Spleen (tissue), 11 donors: Measurements from ENCODE around the gene RNF44. TPM values are rescaled to one million over a fixed set of nuclear protein-coding genes. Genes with fewer than 3 reads are reported as not detected.
"Not testable (repeated sequence)": the region's sequence is repeated elsewhere in the genome, so short reads cannot be mapped to it uniquely, and the experiment has no call there.

ENCODE experiments used
- DNase-seq: peaks from one replicate; pipeline ENCODE4 v3.0.0-alpha.2; 2020
- H3K27ac ChIP-seq, 8 donors: fragments of 200-600 bp; sonication (generic) in 7 of 8; 1 replicate in 4 of 8; 2 replicates in 4 of 8; pipeline versions ENCODE4 v1.5.0 to v1.8.0; 2016 to 2021; ENCODE audit warnings: inconsistent platforms in 4 of 8, mild to moderate bottlenecking in 4 of 8, moderate library complexity in 1 of 8
- H3K27me3 ChIP-seq, 7 donors: fragments of 200-600 bp; sonication (generic) in 6 of 7; replicated peaks in 1 of 7; 1 replicate in 4 of 7; 2 replicates in 3 of 7; pipeline versions ENCODE4 v1.5.0 to v1.8.0; 2016 to 2021; ENCODE audit warnings: inconsistent platforms in 3 of 7, mild to moderate bottlenecking in 1 of 7
- H3K36me3 ChIP-seq, 6 donors: fragments of 200-600 bp; sonication (generic) in 5 of 6; 1 replicate in 4 of 6; 2 replicates in 2 of 6; pipeline versions ENCODE4 v1.5.0 to v1.8.0; 2016 to 2021; ENCODE audit warnings: inconsistent platforms in 2 of 6
- H3K4me1 ChIP-seq, 6 donors: fragments of 200-600 bp; sonication (generic) in 5 of 6; 1 replicate in 3 of 6; 2 replicates in 3 of 6; pipeline versions ENCODE4 v1.5.0 to v1.8.0; 2016 to 2021; ENCODE audit warnings: inconsistent platforms in 3 of 6
- H3K4me3 ChIP-seq, 8 donors: fragments of 200-600 bp; sonication (generic) in 7 of 8; 1 replicate in 4 of 8; 2 replicates in 4 of 8; pipeline versions ENCODE4 v1.5.0 to v1.8.0; 2016 to 2021; ENCODE audit warnings: inconsistent platforms in 4 of 8, mild to moderate bottlenecking in 4 of 8, moderate library complexity in 2 of 8
- H3K9me3 ChIP-seq, 8 donors: fragments of 200-600 bp; sonication (generic) in 7 of 8; 1 replicate in 4 of 8; 2 replicates in 4 of 8; pipeline versions ENCODE4 v1.5.0 to v1.8.0; 2016 to 2021; ENCODE audit warnings: inconsistent platforms in 4 of 8
- POLR2A ChIP-seq, 3 donors: fragments of 450-650 bp; IDR thresholded peaks; one replicate each; pipeline ENCODE4 v1.5.1; 2017; ENCODE audit warnings: antibody characterized with exemption in 3 of 3, mild to moderate bottlenecking in 1 of 3
- POLR2AphosphoS5 ChIP-seq, 3 donors: sonication (generic); formaldehyde crosslinking; IDR thresholded peaks; one replicate each; pipeline ENCODE4 v1.5.1; 2017; ENCODE audit warnings: antibody characterized with exemption in 3 of 3
- WGBS, 5 donors: extraction: QIAGEN DNeasy Blood & Tissue Kit in 3 of 5; methylation state at CpG; one replicate each; pipeline versions ENCODE4 v1.1.5 to v1.1.7; 2013 to 2018; 5-methylcytosine and 5-hydroxymethylcytosine counted together
- intact Hi-C: fragments of 100-400 bp; cut with DNase I; formaldehyde crosslinking; loops from one replicate; pipeline ENCODE4 v1.15.0; 2023; ENCODE audit warnings: low total_unique reads
- polyA plus RNA-seq, 3 donors: library from polyadenylated mRNA; stranded (reverse); fragments of 200-250 nt; gene quantifications; one replicate each; pipeline ENCODE4 v1.2.1, GENCODE V29; 2013
- total RNA-seq, 7 donors: library from RNA; depleted of rRNA in 3 of 7; stranded (reverse); fragments of >200 nt in 3 of 7; fragmentation: NEBNext Ultra II Directional in 4 of 7; extraction: Animal tissue kit (Norgen Biotek cat#: 25700) in 4 of 7; gene quantifications; one replicate each; pipeline versions ENCODE4 v1.1.0 to v1.2.1, GENCODE V29; 2016 to 2021
- TF ChIP-seq, protein P1 (sequence below), 11 experiments: fragments of 200-600 bp in 7 of 11; fragments of 450-650 bp in 4 of 11; sonication (generic) in 4 of 11; IDR thresholded peaks in 8 of 11; conservative IDR thresholded peaks in 3 of 11; 1 replicate in 7 of 11; 2 replicates in 4 of 11; pipeline versions ENCODE4 v1.4.0 to v1.8.0; 2016 to 2021; ENCODE audit warnings: antibody characterized with exemption in 11 of 11, inconsistent platforms in 4 of 11, mild to moderate bottlenecking in 1 of 11
- donor health status: healthy with polysubstance abuse.
- donor health status: DM: no; HTN: no; CAD: no; lungs with moderate emphysema.
- donor health status: DM: no; HTN: no; CAD: no.
- donor health status: Bipolar disorder and iron deficiency.
- donor health status: healthy.
- donor health status: DM: no; HTN: no; CAD: no.
- donor health status: DM: yes; HTN: yes; CAD: no.

RNF44 gene
- total and polyA plus RNA-seq, 10 donors = 28.0 to 143 (median 103) TPM

DNA sequence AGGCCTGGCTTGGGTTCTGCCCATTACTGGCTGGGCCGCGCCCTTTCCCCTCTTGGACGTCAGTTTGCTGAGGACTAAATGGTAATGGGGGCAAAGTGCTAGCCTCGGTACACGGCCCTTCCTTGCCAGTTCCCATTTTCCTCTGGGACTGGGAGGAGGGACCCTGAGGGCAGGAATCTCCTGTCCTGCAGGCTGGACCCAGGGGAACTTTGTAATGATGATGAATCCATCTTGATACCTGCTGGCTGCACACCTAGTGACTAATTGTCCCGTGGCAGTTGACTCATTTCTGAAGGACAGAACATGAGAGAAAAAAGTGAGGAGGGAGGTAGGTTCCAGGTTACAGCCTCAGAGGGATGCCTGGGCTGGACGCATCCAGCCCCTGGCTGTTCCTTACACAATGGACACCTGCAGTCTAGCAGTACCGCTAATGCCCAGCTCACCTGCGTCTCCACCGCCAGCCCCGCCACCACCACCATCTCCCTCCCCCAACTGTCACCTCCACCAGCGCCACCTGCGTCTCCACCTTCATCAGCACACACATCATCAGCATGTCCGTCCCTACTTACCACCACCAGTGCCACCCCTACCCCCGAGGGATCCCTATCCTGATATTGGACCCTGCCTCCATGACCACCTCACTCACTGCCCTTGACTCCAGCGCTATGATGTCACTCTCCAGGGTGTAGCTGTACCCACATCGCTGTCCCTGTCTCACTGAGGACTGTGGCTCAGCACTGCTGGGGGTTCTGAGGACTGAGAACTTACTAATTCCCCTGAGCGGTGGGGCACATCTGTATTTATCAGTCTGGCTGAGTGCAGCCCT is 16.3 kb upstream of the RNF44 start:
- WGBS, 5 donors = 69 to 77% (median 75%) methylated on average over 16 to 18 of the region's 18 CpGs
- intact Hi-C loops = no loop called here

GRCh38 chr5:176552332-176552869 is 15.2 kb upstream of the RNF44 start:
- WGBS, 5 donors = 70 to 87% (median 85%) methylated on average over 11 of the region's 11 CpGs
- Histone ChIP-seq H3K27ac (no peak overlapping the region), H3K36me3 (no peaks in the 10 kb centered on the region), H3K4me3 (no peak overlapping the region), H3K9me3 (no peaks in the 10 kb centered on the region), H3K4me1 (peaks cover 0 to 69% (median 14%) of the 10 kb centered on the region in 6 donors), H3K27me3 (peaks cover 0 to 30% (median 0%) of the 10 kb centered on the region in 7 donors)
- TF ChIP-seq, protein P1, sequence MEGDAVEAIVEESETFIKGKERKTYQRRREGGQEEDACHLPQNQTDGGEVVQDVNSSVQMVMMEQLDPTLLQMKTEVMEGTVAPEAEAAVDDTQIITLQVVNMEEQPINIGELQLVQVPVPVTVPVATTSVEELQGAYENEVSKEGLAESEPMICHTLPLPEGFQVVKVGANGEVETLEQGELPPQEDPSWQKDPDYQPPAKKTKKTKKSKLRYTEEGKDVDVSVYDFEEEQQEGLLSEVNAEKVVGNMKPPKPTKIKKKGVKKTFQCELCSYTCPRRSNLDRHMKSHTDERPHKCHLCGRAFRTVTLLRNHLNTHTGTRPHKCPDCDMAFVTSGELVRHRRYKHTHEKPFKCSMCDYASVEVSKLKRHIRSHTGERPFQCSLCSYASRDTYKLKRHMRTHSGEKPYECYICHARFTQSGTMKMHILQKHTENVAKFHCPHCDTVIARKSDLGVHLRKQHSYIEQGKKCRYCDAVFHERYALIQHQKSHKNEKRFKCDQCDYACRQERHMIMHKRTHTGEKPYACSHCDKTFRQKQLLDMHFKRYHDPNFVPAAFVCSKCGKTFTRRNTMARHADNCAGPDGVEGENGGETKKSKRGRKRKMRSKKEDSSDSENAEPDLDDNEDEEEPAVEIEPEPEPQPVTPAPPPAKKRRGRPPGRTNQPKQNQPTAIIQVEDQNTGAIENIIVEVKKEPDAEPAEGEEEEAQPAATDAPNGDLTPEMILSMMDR (IDR thresholded peaks at IDR 0.05 in 8 of 11, conservative IDR thresholded peaks at IDR 0.05 in 3 of 11) = no peak
- TF ChIP-seq POLR2A (IDR thresholded peaks at IDR 0.05) = no peak
- no peak for TF ChIP-seq POLR2AphosphoS5 (IDR thresholded peaks at IDR 0.05)
- intact Hi-C loops = no loop called here
- DNase-seq = no peak

More for the DNA sequence above, 16.3 kb upstream of the RNF44 start:
- Histone ChIP-seq H3K4me3 (no peak overlapping the region), H3K4me1 (peaks cover 0 to 58% (median 14%) of the 10 kb centered on the region in 6 donors), H3K36me3 (no peaks in the 10 kb centered on the region), H3K9me3 (no peaks in the 10 kb centered on the region), H3K27me3 (peaks cover 0 to 30% (median 0%) of the 10 kb centered on the region in 7 donors), H3K27ac (no peak overlapping the region)
- DNase-seq = no peak
- no peak for TF ChIP-seq POLR2A (IDR thresholded peaks at IDR 0.05)
- no peak for TF ChIP-seq POLR2AphosphoS5 (IDR thresholded peaks at IDR 0.05)
- TF ChIP-seq, protein P1 (IDR thresholded peaks at IDR 0.05 in 8 of 11, conservative IDR thresholded peaks at IDR 0.05 in 3 of 11) = no peak

- peak overlapping the region in 1 of 8 donors; percentile 50 for H3K27ac ChIP-seq
- intact Hi-C loops, H3K9me3 ChIP-seq, DNase-seq, H3K36me3 ChIP-seq: not testable (repeated sequence)
- WGBS, 5 donors = 71 to 84% (median 81%) methylated on average over 11 of the region's 11 CpGs
- peaks cover 0 to 72% (median 14%) of the 10 kb centered on the region in 6 donors for H3K4me1 ChIP-seq
- peak overlapping the region in 1 of 8 donors; percentile 47 for H3K4me3 ChIP-seq
- H3K27me3 ChIP-seq = peaks cover 0 to 30% (median 0%) of the 10 kb centered on the region in 7 donors
Measured at GRCh38 chr5:176550937-176551336, 13.7 kb upstream of the RNF44 start.

DNA sequence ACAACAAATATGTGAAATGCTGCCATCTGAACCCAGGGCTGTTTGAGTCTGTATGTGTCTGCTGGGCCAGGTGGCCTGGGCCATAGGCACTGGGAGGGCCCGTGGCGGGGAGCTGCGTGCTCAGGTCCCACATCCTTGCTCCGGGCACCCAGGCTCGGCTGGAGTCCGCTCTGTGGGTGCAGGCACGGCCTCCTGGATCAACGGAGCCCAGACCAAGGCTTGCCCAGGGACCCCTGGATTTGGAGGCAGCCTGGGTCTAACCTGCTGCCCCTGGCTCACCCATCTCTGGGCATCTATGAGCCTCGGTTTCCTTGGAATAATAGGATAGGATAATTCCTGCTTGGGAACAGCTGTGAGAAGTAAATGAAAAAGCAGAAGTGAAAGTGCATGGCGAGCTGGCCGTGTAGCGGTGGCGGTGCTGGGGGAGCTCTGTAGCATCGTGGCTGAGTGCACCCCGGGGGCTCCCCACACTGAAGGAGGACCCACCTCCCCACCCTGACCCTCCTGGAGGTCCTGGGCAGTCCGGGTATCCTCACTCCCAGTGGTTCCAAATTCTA is 13.2 kb upstream of the RNF44 start:
- no peaks in the 10 kb centered on the region for H3K9me3 ChIP-seq
- peaks cover 0 to 30% (median 0%) of the 10 kb centered on the region in 7 donors for H3K27me3 ChIP-seq
- H3K27ac ChIP-seq = peak overlapping the region in 2 of 8 donors; percentile 24 to 50
- H3K4me1 ChIP-seq = peaks cover 0 to 75% (median 14%) of the 10 kb centered on the region in 6 donors
- intact Hi-C loops = no loop called here
- H3K4me3 ChIP-seq = peak overlapping the region in 1 of 8 donors; percentile 47
- no peak for TF ChIP-seq POLR2A (IDR thresholded peaks at IDR 0.05)
- peak in 1 of 3 donors; percentile 19 for TF ChIP-seq POLR2AphosphoS5 (IDR thresholded peaks at IDR 0.05)
- peak; percentile 85 for DNase-seq
- H3K36me3 ChIP-seq = no peaks in the 10 kb centered on the region
- 12 to 55% (median 47%) methylated on average over 8 to 16 of the region's 16 CpGs for WGBS, 5 donors
